Adrenal gland (tissue), 5 donors: ENCODE results near the gene KCNH8.

ENCODE experiments used
- POLR2A ChIP-seq, 2 donors: fragments of 450-650 bp; IDR thresholded peaks; one replicate each; pipeline ENCODE4 v1.6.1; 2017; ENCODE audit warnings: antibody characterized with exemption in 2 of 2, mild to moderate bottlenecking in 2 of 2, moderate library complexity in 1 of 2
- TF ChIP-seq, protein P1 (sequence below), 6 experiments: fragments of 450-650 bp in 4 of 6; fragments of 200-600 bp in 2 of 6; sonication (generic) in 1 of 6; IDR thresholded peaks; 1 replicate in 5 of 6; 2 replicates in 1 of 6; pipeline versions ENCODE4 v1.5.1 to v1.8.0; 2016 to 2021; ENCODE audit warnings: antibody characterized with exemption in 6 of 6, mild to moderate bottlenecking in 2 of 6, moderate library complexity in 1 of 6
- donor health status: DM: no; HTN: no; CAD: no.

DNA sequence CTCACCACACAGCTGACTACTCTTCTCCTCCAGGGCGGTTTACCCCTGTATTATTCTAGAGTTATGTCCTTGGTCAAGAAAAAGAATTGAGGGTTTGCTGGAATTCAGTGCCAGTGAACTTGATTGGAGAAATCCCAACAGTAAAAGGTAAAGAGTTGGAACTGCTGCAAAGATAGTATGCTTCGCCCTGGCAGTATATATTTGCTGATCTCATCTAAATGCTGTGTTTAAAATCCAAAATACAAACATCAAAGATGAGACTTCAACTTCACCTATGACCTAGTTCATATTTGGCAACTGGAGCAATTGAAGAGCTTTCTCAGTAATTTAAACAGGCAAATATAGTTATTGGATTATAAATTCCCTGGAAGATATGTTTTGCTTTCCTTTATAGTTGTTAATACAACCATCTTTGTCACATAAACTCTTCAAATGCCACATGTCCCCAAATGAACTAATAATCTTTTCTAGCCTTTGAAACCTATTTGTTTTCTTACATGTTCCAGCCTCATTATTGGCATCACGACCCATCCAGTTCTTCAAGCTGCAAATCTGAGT is 6.5 kb downstream of the KCNH8 start:
- TF ChIP-seq, protein P1, sequence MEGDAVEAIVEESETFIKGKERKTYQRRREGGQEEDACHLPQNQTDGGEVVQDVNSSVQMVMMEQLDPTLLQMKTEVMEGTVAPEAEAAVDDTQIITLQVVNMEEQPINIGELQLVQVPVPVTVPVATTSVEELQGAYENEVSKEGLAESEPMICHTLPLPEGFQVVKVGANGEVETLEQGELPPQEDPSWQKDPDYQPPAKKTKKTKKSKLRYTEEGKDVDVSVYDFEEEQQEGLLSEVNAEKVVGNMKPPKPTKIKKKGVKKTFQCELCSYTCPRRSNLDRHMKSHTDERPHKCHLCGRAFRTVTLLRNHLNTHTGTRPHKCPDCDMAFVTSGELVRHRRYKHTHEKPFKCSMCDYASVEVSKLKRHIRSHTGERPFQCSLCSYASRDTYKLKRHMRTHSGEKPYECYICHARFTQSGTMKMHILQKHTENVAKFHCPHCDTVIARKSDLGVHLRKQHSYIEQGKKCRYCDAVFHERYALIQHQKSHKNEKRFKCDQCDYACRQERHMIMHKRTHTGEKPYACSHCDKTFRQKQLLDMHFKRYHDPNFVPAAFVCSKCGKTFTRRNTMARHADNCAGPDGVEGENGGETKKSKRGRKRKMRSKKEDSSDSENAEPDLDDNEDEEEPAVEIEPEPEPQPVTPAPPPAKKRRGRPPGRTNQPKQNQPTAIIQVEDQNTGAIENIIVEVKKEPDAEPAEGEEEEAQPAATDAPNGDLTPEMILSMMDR (IDR thresholded peaks at IDR 0.05): no peak
- TF ChIP-seq POLR2A (IDR thresholded peaks at IDR 0.05): no peak
